GM19324 (cell line): ENCODE results near the gene BRD2.
A peak's percentile ranks its signal among the peaks of the same experiment; 100 is the strongest.

Source experiments
- ATAC-seq: cut with Tn5 transposase; IDR thresholded peaks from one replicate; pipeline ENCODE4 v1.9.1; 2021; ENCODE audit warnings: mild to moderate bottlenecking, moderate library complexity; ENCODE audit not compliant: unreplicated experiment, low FRiP score

BRD2 gene

DNA sequence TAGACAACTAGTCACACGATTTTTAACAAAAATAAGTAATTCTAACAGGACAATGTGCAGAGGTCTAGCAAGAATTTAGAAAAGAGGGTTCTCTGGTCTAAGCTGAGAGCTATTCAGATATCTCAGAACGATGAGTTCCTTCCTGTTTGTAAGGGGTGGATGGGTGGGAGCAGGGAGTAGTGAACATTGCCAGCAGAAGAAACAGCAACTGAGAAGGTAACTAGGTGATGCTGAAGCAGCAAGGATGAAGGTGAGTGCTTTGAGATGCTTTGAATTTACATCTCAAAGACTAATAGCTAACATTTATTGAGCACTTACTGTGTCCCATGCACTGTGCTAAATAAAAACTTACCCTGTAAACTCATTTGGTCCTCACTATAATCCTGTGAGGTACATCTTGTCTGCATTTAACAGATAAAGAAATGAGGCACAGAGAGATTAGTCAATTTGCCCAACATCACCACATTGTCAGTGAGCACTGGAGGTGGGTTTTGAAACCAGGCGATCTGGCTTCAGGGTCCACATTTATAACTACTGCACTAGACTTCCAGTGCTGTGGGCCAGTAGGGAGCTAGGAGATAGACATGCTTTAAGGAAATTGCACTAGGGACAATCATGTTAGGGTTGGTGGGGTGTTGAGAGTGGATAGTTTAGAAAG, 15.7 kb downstream of the BRD2 start:
- no peak for ATAC-seq

DNA sequence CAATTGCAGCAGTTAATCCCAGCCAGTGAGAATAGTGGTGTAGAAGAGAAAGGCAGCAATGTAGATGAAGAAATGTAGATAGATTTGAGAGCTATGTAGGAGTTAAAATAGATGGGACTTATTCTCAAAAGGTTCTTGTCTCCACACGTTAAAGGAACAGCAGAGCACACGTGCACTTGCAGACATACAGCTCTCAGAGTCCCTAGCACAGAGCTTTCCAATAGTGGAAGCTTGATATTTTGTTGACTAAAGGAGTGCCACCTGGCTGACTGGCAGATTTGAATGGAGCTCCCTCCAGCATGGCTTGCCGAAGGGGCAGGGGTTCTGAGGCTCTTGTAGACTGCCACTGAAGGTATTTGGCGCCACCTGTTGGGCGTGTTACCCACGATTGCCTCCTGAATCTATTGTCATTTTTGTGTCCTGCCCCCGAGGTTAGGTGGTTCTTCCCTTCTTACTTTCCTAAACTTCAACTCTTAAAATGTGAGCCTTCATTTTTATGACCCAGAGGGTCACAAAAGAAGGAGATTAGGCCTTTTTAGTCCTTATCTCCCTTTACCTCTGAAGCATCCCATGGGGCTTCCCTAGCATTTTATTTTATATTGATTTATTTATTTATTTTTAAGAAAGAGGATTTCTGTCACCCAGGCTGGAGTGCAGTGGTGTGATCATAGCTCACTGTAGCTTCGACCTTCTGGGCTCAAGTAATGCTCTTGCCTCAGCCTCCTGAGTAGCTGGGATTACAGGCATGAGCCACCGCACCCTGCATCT, 16.4 kb downstream of the BRD2 start:
- ATAC-seq: no peak

DNA sequence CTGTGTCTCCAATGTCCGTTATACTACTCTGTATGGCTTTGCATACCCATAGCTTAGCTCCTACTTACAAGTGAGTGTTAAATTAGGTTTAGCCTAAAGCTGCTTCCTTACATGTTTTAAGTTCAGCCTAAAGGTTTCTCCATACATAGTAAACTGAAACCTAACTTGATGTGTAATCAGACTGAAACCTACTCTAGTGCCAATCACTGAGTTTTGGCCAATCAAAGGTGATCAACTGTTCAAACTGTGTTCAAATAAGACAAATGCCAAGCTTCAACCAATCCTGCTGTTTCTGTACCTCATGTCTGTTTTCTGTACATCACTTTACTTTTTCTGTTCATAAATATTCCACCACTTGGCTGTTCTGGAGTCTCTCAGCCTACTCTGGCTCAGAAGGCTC, 21.0 kb downstream of the BRD2 start:
- ATAC-seq: no peak

DNA sequence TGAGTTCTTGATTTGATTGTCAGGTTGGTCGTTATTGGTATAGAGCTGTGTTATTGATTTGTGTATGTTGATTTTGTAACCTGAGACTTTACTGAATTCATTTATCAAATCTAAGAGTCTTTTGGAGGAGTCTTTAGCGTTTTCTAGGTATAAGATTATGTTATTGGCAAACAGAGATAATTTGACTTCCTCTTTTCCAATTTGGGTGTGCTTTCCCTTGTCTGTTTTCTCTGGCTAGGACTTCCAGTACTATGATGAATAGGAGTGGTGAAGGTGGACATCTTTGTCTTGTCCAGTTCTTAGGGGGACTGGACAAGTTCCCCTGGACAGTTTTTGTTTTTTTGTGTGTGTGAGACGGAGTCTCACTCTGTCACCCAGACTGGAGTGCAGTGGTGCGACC, 23.6 kb downstream of the BRD2 start:
- no peak for ATAC-seq

DNA sequence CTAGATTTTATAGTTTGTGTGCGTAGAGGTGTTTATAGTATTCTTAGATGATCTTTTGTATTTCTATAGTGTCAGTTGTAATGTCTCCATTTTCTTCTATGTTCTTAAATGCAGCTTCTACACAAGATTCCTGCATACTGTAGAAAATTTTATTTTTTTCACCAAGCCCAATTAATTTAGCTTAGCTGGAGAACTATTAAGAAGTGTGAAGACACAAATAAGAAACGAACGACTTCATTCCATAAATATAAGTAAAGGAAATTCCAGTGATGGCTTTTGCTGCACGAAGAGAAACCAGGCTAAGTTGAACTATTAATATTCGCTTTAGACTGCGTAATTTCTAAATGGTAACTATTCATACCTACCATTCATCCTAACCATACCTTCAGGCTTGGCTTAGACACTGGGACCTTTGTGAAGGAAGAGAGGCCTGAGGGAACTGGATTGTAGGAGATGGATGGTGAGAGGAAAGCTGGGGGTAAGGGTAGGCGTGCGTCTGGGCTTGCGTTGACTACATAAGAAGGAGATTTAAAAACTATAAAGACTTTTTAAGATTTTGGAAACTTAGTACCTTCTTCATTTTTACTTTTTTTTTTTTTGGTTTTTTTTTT, 25.1 kb downstream of the BRD2 start:
- ATAC-seq: no peak

DNA sequence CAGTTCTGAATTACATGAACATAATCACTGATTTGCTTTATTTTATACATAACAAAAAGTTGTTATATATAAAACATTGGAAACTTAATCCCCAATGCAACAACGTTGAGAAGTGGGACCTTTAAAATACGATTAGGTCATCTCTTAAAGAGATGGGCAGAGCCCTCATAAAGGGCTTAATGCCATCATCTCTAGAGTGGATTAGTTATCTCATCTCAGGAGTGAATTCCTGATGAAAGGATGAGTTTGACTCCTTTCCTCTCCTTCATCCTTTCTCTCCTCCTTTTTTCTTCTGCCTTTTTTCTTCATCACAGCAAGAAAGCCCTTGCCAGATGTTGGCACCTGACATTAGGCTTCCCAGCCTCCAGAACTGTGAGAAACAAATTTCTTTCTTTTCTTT, 27.1 kb downstream of the BRD2 start:
- ATAC-seq: no peak

DNA sequence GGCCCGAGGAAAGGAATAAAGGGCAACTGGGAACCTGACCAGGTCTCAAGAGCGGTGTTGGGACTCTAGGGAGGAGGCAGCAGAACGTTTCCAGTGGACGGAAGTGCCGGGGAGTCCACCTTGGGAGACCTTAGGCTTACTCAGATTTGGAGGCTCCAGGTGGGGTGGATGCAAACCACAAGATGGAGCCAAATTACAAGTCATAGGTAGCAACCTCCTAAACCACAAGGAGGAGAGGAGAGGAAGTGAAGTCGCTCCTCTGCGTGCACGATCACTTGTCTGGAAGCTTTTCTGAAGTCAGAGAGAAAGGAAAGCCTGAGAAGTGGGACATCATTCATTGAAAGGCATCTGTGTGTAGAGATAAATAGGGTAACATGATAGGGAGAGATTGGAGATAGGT, 31.7 kb downstream of the BRD2 start:
- no peak for ATAC-seq

DNA sequence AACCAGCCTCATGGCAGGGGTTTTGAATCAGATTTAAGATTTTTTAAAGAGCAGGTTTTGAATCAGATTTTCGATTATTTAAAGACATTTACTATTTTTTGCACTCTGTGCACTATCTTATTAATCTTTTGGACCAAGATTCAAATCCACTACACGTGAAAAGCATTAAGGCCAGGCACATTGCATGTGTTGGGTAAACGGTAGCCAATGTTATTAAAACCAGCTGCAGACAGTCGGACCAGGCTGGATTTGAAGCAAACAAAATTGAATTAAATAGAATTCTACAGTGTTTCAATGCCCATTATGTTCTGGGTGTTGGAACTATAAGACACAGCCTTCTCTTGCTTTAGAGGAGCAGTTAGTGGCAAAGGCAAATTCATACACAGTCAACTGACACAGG, 33.3 kb downstream of the BRD2 start:
- ATAC-seq: no peak

DNA sequence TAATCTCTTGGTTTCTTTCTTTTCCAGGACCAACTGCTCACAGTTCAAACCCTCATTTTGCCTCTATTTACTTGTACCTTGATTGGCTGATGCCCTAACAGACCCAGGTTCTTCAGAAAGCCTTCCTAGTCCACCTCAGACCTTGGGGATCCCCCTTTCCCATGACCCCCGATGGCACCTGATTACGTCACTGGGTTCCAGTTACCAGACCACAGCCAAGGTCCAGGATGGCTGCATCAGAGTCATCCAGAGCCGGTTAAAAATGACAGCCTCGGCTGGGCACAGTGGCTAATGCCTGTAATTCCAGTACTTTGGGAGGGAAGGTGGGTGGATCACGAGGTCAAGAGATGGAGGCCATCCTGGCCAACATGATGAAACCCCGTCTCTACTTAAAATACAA, 36.5 kb downstream of the BRD2 start:
- no peak for ATAC-seq

DNA sequence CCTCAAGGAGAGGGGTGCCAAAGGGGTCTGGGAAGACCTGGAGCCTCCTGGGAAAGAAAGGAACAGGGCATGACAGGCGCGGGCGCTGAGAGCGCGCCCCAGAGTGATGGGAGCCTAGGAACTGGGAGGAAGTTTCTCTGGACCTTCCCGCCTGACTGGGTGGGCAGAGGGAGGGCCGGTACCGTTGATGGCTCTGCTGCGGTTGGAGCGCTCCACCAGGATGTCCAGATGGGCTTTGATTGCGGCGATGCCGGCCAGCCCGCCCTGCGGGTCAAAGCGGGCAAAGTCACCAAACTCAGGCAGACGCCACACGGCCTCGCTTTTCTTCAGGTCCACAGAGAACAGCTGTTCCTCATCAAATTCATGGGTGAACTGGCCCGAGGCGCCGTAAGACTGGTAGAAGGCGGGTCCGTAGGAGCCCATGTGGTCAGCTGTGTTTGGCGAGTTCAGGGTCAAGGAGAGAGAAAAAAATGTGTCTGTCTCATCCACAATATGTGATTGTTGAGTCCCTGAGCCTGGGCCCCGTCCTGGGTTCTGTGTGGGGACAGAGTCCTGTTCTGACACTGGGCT, 39.5 kb downstream of the BRD2 start:
- ATAC-seq: no peak

DNA sequence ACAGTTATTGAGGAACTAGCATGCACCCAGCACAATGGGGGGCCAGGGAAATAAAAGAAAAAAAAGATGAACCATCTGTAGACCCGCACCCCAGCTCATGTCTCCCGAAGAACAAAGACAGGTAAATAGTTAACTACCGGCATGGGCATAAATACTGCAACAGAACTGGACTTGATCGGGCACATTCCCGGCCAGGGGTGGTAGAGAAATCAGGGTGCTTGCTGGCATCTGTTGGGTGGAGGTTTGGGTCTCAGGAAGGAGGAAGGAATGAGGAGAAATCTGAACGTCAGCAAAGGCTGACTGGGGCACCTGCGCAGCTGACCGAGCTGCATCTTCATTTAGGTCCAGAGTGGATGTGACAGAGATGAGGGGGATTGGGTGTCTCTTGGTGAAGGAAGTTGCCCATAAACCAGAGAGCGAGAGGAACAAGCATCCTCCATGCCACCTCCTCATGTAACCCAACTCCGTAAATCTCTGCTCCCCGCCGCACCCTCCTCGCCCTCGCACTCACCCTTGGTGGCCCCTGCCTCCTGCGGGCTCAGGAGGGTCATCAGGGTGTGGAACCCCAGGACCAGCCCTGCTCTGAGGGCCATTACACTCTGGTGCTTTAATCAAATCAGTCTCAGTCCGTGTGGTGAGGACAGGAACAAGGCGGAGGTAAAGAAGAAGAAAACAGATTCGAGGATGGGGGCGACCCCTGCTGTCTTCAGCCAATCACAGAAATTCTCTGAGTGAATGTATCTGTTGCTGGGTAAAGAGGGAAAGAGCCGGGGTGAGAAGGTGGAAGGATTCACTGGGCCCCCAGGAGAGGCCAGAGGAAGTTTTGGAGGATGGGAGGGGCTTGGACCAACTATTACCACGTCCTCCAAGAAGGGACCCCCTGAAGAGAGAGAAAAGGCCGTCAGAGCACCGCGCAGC, 40.8 kb downstream of the BRD2 start, which contains the start of gene HLA-DOA:
HLA-DOA (minus strand) TSS at position 648 of the 918 bp plus-strand sequence.
- ATAC-seq: peak; percentile 76

DNA sequence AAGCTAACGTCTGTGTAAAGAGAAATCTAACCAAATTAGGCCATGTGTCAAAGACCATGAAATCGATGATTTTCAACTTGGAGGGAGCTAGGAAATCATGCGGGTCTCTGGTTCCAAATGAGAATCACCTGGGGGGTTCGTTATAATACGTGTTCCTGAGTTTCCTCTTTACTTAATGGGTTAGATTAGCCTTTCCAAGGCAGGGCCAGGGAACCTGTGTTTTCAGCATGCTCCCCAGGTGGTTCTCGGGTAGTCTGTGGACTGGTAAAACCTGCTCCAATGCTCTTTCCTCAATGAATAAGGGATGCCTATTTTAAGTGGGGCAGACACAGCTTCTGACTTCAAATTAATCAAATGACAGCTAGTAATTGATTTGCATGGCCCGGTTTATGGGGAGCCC, 42.0 kb downstream of the BRD2 start:
- ATAC-seq: no peak

DNA sequence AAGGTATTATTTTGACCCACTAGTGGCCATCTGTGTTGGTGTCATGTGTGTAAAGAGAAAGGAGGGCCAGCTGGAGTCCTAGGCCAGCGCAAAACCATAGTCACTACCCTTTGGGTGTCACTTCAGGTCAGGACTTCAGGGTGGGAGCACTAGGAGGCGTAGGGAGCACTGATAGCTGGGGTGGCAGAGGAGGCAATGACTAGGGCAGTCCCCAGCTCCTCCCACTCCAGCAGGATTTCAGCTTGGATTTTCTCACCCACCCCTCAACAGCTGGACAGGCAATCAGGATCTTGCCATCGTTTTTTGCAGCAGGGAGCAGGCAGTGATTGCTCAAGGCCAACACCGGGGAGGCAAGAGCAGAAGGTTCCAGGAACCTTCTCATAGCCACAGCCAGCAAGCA, 45.2 kb downstream of the BRD2 start:
- ATAC-seq: no peak

DNA sequence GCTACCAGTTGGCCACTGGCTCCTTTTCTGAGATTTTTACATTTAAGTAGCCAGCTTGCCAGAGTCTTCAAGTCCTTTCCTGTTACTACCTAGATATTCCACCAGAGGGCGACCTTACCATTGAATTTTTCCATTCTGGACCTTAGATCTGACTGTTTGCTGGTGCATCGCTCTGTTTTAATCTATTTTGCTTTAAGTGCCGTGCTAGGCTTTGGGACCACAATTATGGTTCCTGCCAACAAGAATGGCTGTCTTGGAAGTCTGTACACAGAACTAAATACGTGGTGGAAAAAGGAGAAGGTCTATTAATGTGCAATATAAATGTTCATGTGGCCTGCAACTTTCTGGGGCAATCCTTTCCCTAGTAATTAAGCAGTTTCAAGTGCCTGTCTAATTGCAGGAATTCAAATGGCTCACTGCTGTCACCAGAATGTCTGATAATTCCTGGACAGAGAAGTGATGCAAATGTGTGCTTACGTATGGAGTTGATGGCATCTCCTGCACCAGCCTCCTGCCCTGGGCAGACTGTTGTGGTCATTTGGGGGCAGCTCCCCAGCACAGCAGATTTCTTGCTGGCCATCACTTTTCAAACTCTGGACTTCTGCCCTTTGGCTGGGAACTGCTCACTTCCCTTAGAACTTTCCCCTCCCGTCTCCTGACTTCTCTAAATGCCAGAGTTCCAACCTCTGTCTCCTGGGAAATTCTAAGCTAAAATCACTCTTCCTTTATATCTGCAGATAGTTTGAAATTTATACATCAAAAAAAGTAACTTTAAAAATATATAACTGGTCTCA, 46.6 kb downstream of the BRD2 start:
- no peak for ATAC-seq

DNA sequence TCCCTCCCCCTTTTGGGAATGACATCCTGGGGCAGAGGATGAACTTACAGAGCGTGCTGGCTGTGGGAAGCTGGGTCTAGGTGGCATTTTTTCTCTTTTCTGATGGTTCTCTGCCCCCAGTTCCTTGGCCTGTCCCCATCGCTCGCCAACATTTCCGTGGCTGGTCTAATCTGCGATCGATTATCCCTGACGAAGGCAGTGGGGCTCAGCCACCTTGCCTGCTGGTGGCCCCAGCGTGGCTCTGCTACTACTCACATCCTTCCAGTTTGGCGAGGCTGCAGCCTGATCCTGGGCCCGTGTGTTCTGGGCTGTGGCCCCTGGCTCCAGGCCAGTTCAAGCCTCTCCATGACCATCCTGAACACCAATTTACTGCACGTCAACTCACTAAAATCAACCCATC, 47.4 kb downstream of the BRD2 start:
- ATAC-seq: no peak

DNA sequence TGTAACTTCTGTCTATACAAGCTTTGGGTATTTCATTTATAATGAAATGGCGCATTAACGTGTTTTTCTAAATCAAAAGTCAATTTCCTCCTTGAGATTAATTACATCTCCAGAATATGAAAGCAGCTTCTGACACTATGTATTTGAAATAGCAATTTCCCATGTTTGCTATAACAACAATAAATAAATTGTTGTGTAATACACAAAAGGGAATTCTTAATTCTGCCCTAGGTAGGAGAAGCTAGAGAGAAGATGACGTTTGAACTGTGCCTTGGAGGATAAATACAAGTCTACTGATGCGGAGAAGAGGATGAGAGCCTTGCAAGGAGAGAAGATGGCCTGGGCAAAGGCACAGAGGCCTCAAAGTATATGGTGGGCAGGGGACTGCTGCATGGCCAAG, 48.6 kb downstream of the BRD2 start:
- no peak for ATAC-seq

DNA sequence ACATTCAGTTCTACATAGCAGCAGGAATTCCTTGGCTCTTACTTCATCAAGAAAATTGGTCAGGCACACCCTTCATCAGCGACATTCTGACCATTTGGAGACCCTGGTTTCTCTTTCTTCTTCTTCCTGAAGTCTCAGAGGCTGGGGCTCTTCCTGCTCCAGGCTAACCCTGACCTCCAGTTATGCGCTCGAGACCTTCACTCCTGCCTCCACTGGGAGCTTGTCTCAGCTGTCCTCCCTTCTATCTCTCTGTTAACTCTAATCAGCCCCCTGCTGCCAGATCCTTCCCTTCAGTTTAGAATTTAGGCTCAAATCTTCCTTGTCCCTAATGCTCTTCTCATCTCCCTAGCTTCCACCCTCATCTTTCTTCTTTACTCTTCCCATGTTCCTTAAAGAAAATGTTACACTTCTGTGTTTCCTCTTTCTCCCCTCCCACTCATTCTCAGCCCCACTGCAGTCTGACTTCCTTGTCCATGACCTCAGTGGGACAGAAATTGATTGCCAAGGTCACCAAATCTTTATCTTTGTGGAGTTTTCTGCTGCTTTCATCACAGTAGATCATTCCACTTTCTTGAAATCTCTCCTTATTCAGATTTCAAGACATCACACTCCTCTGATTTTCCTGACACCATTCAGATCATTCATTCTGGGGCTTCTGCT, 49.4 kb downstream of the BRD2 start:
- ATAC-seq: no peak

DNA sequence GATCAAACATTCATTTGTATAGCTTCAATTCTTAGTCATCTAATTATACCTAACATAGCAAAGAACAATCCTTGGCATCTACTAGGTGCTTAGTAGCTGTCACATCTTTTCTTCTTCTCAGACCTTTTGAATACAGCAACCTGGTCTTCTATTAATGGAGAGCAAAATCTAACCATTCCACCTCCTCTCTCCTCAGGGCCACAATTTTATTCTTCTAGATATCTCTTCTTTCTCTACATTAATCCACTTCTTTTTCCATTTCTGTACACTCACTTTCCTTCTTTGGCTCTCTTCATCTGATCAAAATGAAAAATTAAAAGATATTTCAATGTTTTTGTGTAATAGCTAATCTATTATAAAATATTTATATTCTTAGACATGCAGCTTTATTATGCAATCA, 50.0 kb downstream of the BRD2 start:
- ATAC-seq: no peak

DNA sequence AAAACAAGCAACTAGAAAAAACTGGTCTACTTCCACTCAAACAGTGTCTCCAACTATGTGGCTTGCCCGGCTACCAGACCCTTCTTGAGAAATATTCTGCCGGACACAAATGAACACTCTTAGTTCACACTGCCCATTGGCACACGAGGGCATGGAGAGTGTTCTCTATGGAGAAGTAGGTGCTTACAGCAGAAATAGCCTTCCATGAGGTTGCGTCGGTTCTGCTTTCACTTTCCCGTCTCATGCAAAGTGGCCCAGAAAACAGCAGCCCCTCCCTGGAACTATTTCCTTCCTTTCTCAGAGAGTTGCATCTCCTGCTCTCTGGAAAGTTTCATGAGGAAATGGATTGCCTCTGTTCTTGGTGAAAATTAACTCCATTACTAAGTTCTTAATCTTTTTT, 50.5 kb downstream of the BRD2 start:
- ATAC-seq: peak; percentile 72
